ENCODE results near the gene CDH4.

Gene CDH4

GRCh38 chr20:61839223-61839911 lies 587.3 kb downstream of the CDH4 start:
- Histone ChIP-seq H3K27me3 (ENCODE audit: control insufficient read depth in 5 of 5, insufficient read depth in 4 of 5, low read length in 5 of 5) (peaks cover 0 to 19% (median 10%) of the 10 kb centered on the region in 5 donors), H3K36me3 (ENCODE audit: control insufficient read depth in 5 of 5, insufficient read depth in 5 of 5, low read length in 5 of 5) (no peaks in the 10 kb centered on the region), H3K27ac (ENCODE audit: low read depth, low read length) (no peak overlapping the region), H3K9ac (ENCODE audit: low read length in 5 of 5) (no peak overlapping the region), H3K4me1 (ENCODE audit: control insufficient read depth in 5 of 5, insufficient read depth in 5 of 5, low read length in 5 of 5) (no peaks in the 10 kb centered on the region), H3K9me3 (ENCODE audit: control insufficient read depth in 5 of 5, low read length in 5 of 5) (no peaks in the 10 kb centered on the region), H3K4me3 (ENCODE audit: low read depth in 1 of 5, low read length in 5 of 5) (no peak overlapping the region)

GRCh38 chr20:61839912-61840778 lies 588.1 kb downstream of the CDH4 start:
- no peak overlapping the region for H3K4me3 ChIP-seq (ENCODE audit: low read depth in 1 of 5, low read length in 5 of 5)
- no peaks in the 10 kb centered on the region for H3K36me3 ChIP-seq (ENCODE audit: control insufficient read depth in 5 of 5, insufficient read depth in 5 of 5, low read length in 5 of 5)
- no peak overlapping the region for H3K9ac ChIP-seq (ENCODE audit: low read length in 5 of 5)
- no peaks in the 10 kb centered on the region for H3K9me3 ChIP-seq (ENCODE audit: control insufficient read depth in 5 of 5, low read length in 5 of 5)
- peaks cover 0 to 20% (median 14%) of the 10 kb centered on the region in 5 donors for H3K27me3 ChIP-seq (ENCODE audit: control insufficient read depth in 5 of 5, insufficient read depth in 4 of 5, low read length in 5 of 5)
- H3K4me1 ChIP-seq (ENCODE audit: control insufficient read depth in 5 of 5, insufficient read depth in 5 of 5, low read length in 5 of 5) = no peaks in the 10 kb centered on the region
- no peak overlapping the region for H3K27ac ChIP-seq (ENCODE audit: low read depth, low read length)

- H3K27me3 ChIP-seq (ENCODE audit: control insufficient read depth in 5 of 5, insufficient read depth in 4 of 5, low read length in 5 of 5) = peaks cover 6 to 26% (median 16%) of the 10 kb centered on the region in 5 donors
- H3K9ac ChIP-seq (ENCODE audit: low read length in 5 of 5) = no peak overlapping the region
- H3K4me1 ChIP-seq (ENCODE audit: control insufficient read depth in 5 of 5, insufficient read depth in 5 of 5, low read length in 5 of 5) = no peaks in the 10 kb centered on the region
- no peaks in the 10 kb centered on the region for H3K9me3 ChIP-seq (ENCODE audit: control insufficient read depth in 5 of 5, low read length in 5 of 5)
- H3K4me3 ChIP-seq (ENCODE audit: low read depth in 1 of 5, low read length in 5 of 5) = no peak overlapping the region
- H3K27ac ChIP-seq (ENCODE audit: low read depth, low read length) = no peak overlapping the region
- H3K36me3 ChIP-seq (ENCODE audit: control insufficient read depth in 5 of 5, insufficient read depth in 5 of 5, low read length in 5 of 5) = no peaks in the 10 kb centered on the region
These were observed 588.9 kb downstream of the CDH4 start for GRCh38 chr20:61840779-61841455.

GRCh38 chr20:61841551-61841950 lies 589.5 kb downstream of the CDH4 start:
- H3K27me3 ChIP-seq (ENCODE audit: control insufficient read depth in 5 of 5, insufficient read depth in 4 of 5, low read length in 5 of 5) = peaks cover 12 to 29% (median 19%) of the 10 kb centered on the region in 5 donors
- no peaks in the 10 kb centered on the region for H3K36me3 ChIP-seq (ENCODE audit: control insufficient read depth in 5 of 5, insufficient read depth in 5 of 5, low read length in 5 of 5)
- peaks cover 0 to 1% (median 0%) of the 10 kb centered on the region in 5 donors for H3K4me1 ChIP-seq (ENCODE audit: control insufficient read depth in 5 of 5, insufficient read depth in 5 of 5, low read length in 5 of 5)
- no peak overlapping the region for H3K4me3 ChIP-seq (ENCODE audit: low read depth in 1 of 5, low read length in 5 of 5)
- H3K27ac ChIP-seq (ENCODE audit: low read depth, low read length) = no peak overlapping the region
- no peaks in the 10 kb centered on the region for H3K9me3 ChIP-seq (ENCODE audit: control insufficient read depth in 5 of 5, low read length in 5 of 5)
- H3K9ac ChIP-seq (ENCODE audit: low read length in 5 of 5) = no peak overlapping the region

- Histone ChIP-seq H3K27me3 (ENCODE audit: control insufficient read depth in 5 of 5, insufficient read depth in 4 of 5, low read length in 5 of 5) (peaks cover 12 to 34% (median 21%) of the 10 kb centered on the region in 5 donors), H3K9me3 (ENCODE audit: control insufficient read depth in 5 of 5, low read length in 5 of 5) (no peaks in the 10 kb centered on the region), H3K4me3 (ENCODE audit: low read depth in 1 of 5, low read length in 5 of 5) (no peak overlapping the region), H3K36me3 (ENCODE audit: control insufficient read depth in 5 of 5, insufficient read depth in 5 of 5, low read length in 5 of 5) (no peaks in the 10 kb centered on the region), H3K4me1 (ENCODE audit: control insufficient read depth in 5 of 5, insufficient read depth in 5 of 5, low read length in 5 of 5) (peaks cover 0 to 1% (median 0%) of the 10 kb centered on the region in 5 donors), H3K9ac (ENCODE audit: low read length in 5 of 5) (no peak overlapping the region), H3K27ac (ENCODE audit: low read depth, low read length) (no peak overlapping the region)
These were observed 589.9 kb downstream of the CDH4 start for GRCh38 chr20:61841966-61842365.

- peaks cover 14 to 42% (median 27%) of the 10 kb centered on the region in 5 donors for H3K27me3 ChIP-seq (ENCODE audit: control insufficient read depth in 5 of 5, insufficient read depth in 4 of 5, low read length in 5 of 5)
- H3K9me3 ChIP-seq (ENCODE audit: control insufficient read depth in 5 of 5, low read length in 5 of 5) = peaks cover 0 to 15% (median 3%) of the 10 kb centered on the region in 5 donors
- H3K4me3 ChIP-seq (ENCODE audit: low read depth in 1 of 5, low read length in 5 of 5) = no peak overlapping the region
- H3K36me3 ChIP-seq (ENCODE audit: control insufficient read depth in 5 of 5, insufficient read depth in 5 of 5, low read length in 5 of 5) = no peaks in the 10 kb centered on the region
- H3K4me1 ChIP-seq (ENCODE audit: control insufficient read depth in 5 of 5, insufficient read depth in 5 of 5, low read length in 5 of 5) = peaks cover 0 to 1% (median 0%) of the 10 kb centered on the region in 5 donors
- H3K9ac ChIP-seq (ENCODE audit: low read length in 5 of 5) = no peak overlapping the region
- H3K27ac ChIP-seq (ENCODE audit: low read depth, low read length) = no peak overlapping the region
These were observed 592.6 kb downstream of the CDH4 start for GRCh38 chr20:61844621-61845020.

- Histone ChIP-seq H3K36me3 (ENCODE audit: control insufficient read depth in 5 of 5, insufficient read depth in 5 of 5, low read length in 5 of 5) (no peaks in the 10 kb centered on the region), H3K9me3 (ENCODE audit: control insufficient read depth in 5 of 5, low read length in 5 of 5) (peaks cover 0 to 18% (median 5%) of the 10 kb centered on the region in 5 donors), H3K4me3 (ENCODE audit: low read depth in 1 of 5, low read length in 5 of 5) (no peak overlapping the region), H3K9ac (ENCODE audit: low read length in 5 of 5) (no peak overlapping the region), H3K27me3 (ENCODE audit: control insufficient read depth in 5 of 5, insufficient read depth in 4 of 5, low read length in 5 of 5) (peaks cover 20 to 38% (median 30%) of the 10 kb centered on the region in 5 donors), H3K27ac (ENCODE audit: low read depth, low read length) (no peak overlapping the region), H3K4me1 (ENCODE audit: control insufficient read depth in 5 of 5, insufficient read depth in 5 of 5, low read length in 5 of 5) (peaks cover 0 to 2% (median 0%) of the 10 kb centered on the region in 5 donors)
These were observed 593.2 kb downstream of the CDH4 start for GRCh38 chr20:61845233-61845671.

GRCh38 chr20:61846074-61846473 lies 594.0 kb downstream of the CDH4 start:
- Histone ChIP-seq H3K4me1 (ENCODE audit: control insufficient read depth in 5 of 5, insufficient read depth in 5 of 5, low read length in 5 of 5) (peaks cover 1 to 10% (median 4%) of the 10 kb centered on the region in 5 donors), H3K4me3 (ENCODE audit: low read depth in 1 of 5, low read length in 5 of 5) (no peak overlapping the region), H3K9me3 (ENCODE audit: control insufficient read depth in 5 of 5, low read length in 5 of 5) (peaks cover 0 to 18% (median 5%) of the 10 kb centered on the region in 5 donors), H3K27ac (ENCODE audit: low read depth, low read length) (no peak overlapping the region), H3K36me3 (ENCODE audit: control insufficient read depth in 5 of 5, insufficient read depth in 5 of 5, low read length in 5 of 5) (no peaks in the 10 kb centered on the region), H3K27me3 (ENCODE audit: control insufficient read depth in 5 of 5, insufficient read depth in 4 of 5, low read length in 5 of 5) (peaks cover 27 to 41% (median 35%) of the 10 kb centered on the region in 5 donors), H3K9ac (ENCODE audit: low read length in 5 of 5) (no peak overlapping the region)

- Histone ChIP-seq H3K9ac (ENCODE audit: low read length in 5 of 5) (no peak overlapping the region), H3K9me3 (ENCODE audit: control insufficient read depth in 5 of 5, low read length in 5 of 5) (peaks cover 0 to 18% (median 5%) of the 10 kb centered on the region in 5 donors), H3K36me3 (ENCODE audit: control insufficient read depth in 5 of 5, insufficient read depth in 5 of 5, low read length in 5 of 5) (no peaks in the 10 kb centered on the region), H3K27me3 (ENCODE audit: control insufficient read depth in 5 of 5, insufficient read depth in 4 of 5, low read length in 5 of 5) (peaks cover 34 to 43% (median 39%) of the 10 kb centered on the region in 5 donors), H3K4me3 (ENCODE audit: low read depth in 1 of 5, low read length in 5 of 5) (no peak overlapping the region), H3K4me1 (ENCODE audit: control insufficient read depth in 5 of 5, insufficient read depth in 5 of 5, low read length in 5 of 5) (peaks cover 1 to 11% (median 4%) of the 10 kb centered on the region in 5 donors), H3K27ac (ENCODE audit: low read depth, low read length) (no peak overlapping the region)
These were observed 594.8 kb downstream of the CDH4 start for GRCh38 chr20:61846741-61847419.

All from subcutaneous abdominal adipose tissue (tissue), 5 donors.